Stimulated activated CD8-positive, alpha-beta memory T cell treated with anti-CD3 and anti-CD28 coated beads, Interleukin-12 subunit alpha, Interleukin-12 subunit beta, amount 100 ng/mL, for 4 hours (primary cell): Measurements from ENCODE around the gene MARCKSL1.
"Not testable (repeated sequence)": the region's sequence is repeated elsewhere in the genome, so short reads cannot be mapped to it uniquely, and the experiment has no call there.

Experiments used
- DNase-seq: peaks from one replicate; pipeline ENCODE4 v3.0.0-alpha.2; 2020; ENCODE audit warnings: low read depth

The MARCKSL1 gene

DNA sequence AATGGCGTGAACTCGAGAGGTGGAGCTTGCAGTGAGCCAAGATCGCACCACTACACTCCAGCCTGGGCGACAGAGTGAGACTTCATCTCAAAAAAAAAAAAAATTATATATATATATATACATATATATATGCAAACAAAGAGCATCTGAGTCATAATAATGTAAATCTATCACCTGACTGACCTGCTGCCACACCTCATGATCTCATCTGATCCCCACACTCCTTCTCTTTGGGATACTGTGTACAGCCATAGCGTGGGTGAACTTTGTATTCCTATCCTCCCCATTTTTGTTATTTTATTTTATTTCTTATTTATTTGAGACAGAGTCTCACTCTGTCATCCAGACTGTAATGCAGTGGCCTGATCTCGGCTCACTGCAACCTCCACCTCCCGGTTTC is 46.8 kb downstream of the MARCKSL1 start:
- no peak for DNase-seq

DNA sequence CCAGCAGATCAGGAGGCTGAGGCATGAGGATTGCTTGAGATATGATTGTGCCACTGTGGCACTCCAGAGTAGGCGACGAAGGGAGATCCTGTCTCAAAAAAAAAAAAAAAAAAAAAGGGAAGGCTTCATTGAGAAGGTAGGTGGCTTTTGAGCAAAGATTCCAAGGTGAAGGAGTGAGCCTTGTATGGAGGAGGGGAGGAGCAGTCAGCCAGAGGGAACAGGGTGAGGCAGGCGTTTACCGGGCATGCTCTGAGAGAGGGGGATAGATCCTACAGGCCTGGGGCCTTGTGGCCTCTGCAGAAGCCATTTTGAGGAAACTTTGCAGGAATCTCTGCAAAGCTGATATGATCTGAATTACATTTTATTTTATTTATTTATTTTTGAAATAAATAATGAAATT is 49.3 kb downstream of the MARCKSL1 start:
- no peak for DNase-seq

DNA sequence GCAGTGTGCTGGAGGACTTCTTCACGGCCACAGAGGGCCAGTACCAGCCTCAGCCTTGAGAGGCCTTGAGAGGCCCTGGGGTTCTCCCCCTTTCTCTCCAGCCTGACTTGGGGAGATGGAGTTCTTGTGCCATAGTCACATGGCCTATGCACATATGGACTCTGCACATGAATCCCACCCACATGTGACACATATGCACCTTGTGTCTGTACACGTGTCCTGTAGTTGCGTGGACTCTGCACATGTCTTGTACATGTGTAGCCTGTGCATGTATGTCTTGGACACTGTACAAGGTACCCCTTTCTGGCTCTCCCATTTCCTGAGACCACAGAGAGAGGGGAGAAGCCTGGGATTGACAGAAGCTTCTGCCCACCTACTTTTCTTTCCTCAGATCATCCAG is 50.4 kb downstream of the MARCKSL1 start:
- DNase-seq: no peak

DNA sequence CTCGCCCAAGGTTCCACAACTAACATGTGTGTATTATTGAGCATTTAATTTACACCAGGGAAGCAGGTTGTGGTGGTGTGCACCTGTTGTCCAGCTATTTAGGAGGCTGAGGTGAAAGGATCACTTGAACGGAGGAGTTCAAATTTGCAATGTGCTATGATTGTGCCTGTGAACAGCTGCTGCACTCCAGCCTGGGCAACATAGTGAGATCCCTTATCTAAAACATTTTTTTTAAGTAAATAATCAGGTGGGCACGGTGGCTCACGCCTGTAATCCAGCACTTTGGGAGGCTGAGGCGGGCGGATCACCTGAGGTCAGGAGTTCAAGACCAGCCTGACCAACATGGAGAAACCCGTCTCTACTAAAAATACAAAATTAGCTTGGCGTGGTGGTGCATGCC is 51.3 kb downstream of the MARCKSL1 start:
- DNase-seq: not testable (repeated sequence)
